ENCODE data around the gene IL18.

DNA sequence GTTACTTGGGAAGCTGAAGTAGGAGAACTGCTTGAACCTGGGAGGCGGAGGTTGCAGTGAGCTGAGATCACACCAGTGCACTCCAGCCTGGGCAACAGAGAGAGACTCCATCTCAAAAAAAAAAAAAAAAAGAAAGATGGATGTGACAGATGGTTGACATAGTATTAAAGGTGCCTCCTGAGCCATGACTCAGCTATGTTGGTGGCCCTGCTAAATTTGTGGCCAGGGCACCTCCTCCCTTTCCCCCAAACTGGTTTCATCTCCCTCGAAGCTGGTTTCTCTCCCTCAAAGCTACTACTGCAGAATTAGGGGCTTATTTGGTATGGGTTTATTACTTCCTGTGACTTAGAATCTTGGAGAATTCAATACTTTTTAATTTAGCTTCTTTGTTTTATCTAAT lies 45.7 kb downstream of the IL18 start:
- TF ChIP-seq POLR2A (IDR thresholded peaks at IDR 0.05) = no peak
- TF ChIP-seq, protein P1, sequence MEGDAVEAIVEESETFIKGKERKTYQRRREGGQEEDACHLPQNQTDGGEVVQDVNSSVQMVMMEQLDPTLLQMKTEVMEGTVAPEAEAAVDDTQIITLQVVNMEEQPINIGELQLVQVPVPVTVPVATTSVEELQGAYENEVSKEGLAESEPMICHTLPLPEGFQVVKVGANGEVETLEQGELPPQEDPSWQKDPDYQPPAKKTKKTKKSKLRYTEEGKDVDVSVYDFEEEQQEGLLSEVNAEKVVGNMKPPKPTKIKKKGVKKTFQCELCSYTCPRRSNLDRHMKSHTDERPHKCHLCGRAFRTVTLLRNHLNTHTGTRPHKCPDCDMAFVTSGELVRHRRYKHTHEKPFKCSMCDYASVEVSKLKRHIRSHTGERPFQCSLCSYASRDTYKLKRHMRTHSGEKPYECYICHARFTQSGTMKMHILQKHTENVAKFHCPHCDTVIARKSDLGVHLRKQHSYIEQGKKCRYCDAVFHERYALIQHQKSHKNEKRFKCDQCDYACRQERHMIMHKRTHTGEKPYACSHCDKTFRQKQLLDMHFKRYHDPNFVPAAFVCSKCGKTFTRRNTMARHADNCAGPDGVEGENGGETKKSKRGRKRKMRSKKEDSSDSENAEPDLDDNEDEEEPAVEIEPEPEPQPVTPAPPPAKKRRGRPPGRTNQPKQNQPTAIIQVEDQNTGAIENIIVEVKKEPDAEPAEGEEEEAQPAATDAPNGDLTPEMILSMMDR (IDR thresholded peaks at IDR 0.05) = no peak
